D721Med (cell line): Measurements from ENCODE around the gene NKTR.
A peak's percentile ranks its signal among the peaks of the same experiment; 100 is the strongest.

Source experiments
- DNase-seq: peaks from one replicate; pipeline ENCODE4 v3.0.0; 2011; ENCODE audit warnings: low spot score; ENCODE audit not compliant: insufficient read length
- FAIRE-seq: peaks from 2 replicates; lab custom pipeline; 2011; peaks lifted over from hg19 to GRCh38; lab: Jason Lieb, UNC
- CTCF ChIP-seq: IDR thresholded peaks from 2 replicates; pipeline ENCODE4 v1.5.1; 2012; ENCODE audit warnings: mild to moderate bottlenecking, control low read depth; ENCODE audit not compliant: insufficient read depth; ENCODE audit errors: missing control alignments

Gene NKTR

GRCh38 chr3:42654331-42655201 is 54.1 kb downstream of the NKTR start:
- FAIRE-seq (no peak), DNase-seq (peak; percentile 85)
- TF ChIP-seq CTCF: no peak

GRCh38 chr3:42655331-42655888 is 54.9 kb downstream of the NKTR start:
- FAIRE-seq: no peak
- no peak for DNase-seq
- TF ChIP-seq CTCF: no peak

- TF ChIP-seq CTCF: no peak
- DNase-seq (no peak), FAIRE-seq (no peak)
These were observed 55.6 kb downstream of the NKTR start for GRCh38 chr3:42655980-42656679.

GRCh38 chr3:42656680-42657610 is 56.5 kb downstream of the NKTR start:
- TF ChIP-seq CTCF: no peak
- no peak for DNase-seq
- FAIRE-seq: no peak

GRCh38 chr3:42657675-42658074 is 57.2 kb downstream of the NKTR start:
- no peak for FAIRE-seq
- no peak for DNase-seq
- no peak for TF ChIP-seq CTCF

GRCh38 chr3:42658091-42658770 is 57.7 kb downstream of the NKTR start:
- no peak for TF ChIP-seq CTCF
- FAIRE-seq (no peak), DNase-seq (no peak)
